CD14-positive monocyte (primary cell): ENCODE data around the gene RNF169. TPM values are rescaled to one million over a fixed set of nuclear protein-coding genes. Genes with fewer than 3 reads are reported as not detected.

Experiments used
- DNase-seq, 3 donors: peaks; one replicate each; pipeline ENCODE4 v3.0.0-alpha.2; 2011 to 2022
- H2AFZ ChIP-seq: 2 replicates; pipeline ENCODE4 v1.6.0; 2012; ENCODE audit warnings: mild to moderate bottlenecking, low read depth, low read length, inconsistent platforms; ENCODE audit not compliant: insufficient read depth, poor library complexity, severe bottlenecking
- H3K27ac ChIP-seq, 2 donors: 1 replicate in 1 of 2; 2 replicates in 1 of 2; pipeline ENCODE4 v1.5.1; 2012 to 2013; ENCODE audit warnings: low read length in 2 of 2, control low read depth in 1 of 2, inconsistent platforms in 1 of 2, low read depth in 1 of 2, mild to moderate bottlenecking in 1 of 2
- H3K27me3 ChIP-seq, 2 donors: one replicate each; pipeline versions ENCODE4 v1.6.0 to v1.6.1; 2011 to 2013; ENCODE audit warnings: low read length in 2 of 2; ENCODE audit not compliant: control insufficient read depth in 2 of 2, insufficient read depth in 2 of 2
- H3K36me3 ChIP-seq, 2 donors: replicated peaks in 1 of 2; 1 replicate in 1 of 2; 2 replicates in 1 of 2; pipeline versions ENCODE4 v1.5.1 to v1.6.1; 2012 to 2013; ENCODE audit warnings: low read length in 2 of 2, control low read depth in 1 of 2, inconsistent platforms in 1 of 2, mild to moderate bottlenecking in 1 of 2; ENCODE audit not compliant: insufficient read depth in 2 of 2, control insufficient read depth in 1 of 2
- H3K4me1 ChIP-seq, 2 donors: 1 replicate in 1 of 2; 2 replicates in 1 of 2; pipeline versions ENCODE4 v1.5.1 to v1.6.1; 2012 to 2013; ENCODE audit warnings: low read length in 2 of 2, control low read depth in 1 of 2, inconsistent platforms in 1 of 2, mild to moderate bottlenecking in 1 of 2, moderate library complexity in 1 of 2; ENCODE audit not compliant: insufficient read depth in 2 of 2, control insufficient read depth in 1 of 2
- H3K4me2 ChIP-seq: replicated peaks from 2 replicates; pipeline ENCODE3; 2012; ENCODE audit warnings: low read length, moderate library complexity, mild to moderate bottlenecking; ENCODE audit not compliant: poor library complexity, severe bottlenecking; ENCODE audit errors: extremely low read depth
- H3K4me3 ChIP-seq, 3 experiments: fragments of 200-600 bp in 1 of 3; sonication (generic) in 1 of 3; replicated peaks in 1 of 3; 1 replicate in 2 of 3; 2 replicates in 1 of 3; pipeline ENCODE4 v1.5.1; 2011 to 2013; ENCODE audit warnings: low read length in 3 of 3, mild to moderate bottlenecking in 3 of 3, control low read depth in 2 of 3, low read depth in 2 of 3, inconsistent platforms in 1 of 3, moderate library complexity in 1 of 3
- H3K79me2 ChIP-seq: 2 replicates; pipeline ENCODE4 v1.6.0; 2012; ENCODE audit warnings: mild to moderate bottlenecking, control low read depth, inconsistent platforms, low read length, moderate library complexity; ENCODE audit not compliant: insufficient read depth
- H3K9ac ChIP-seq: 2 replicates; pipeline ENCODE4 v1.6.0; 2017; ENCODE audit warnings: low read length, mild to moderate bottlenecking; ENCODE audit not compliant: insufficient read depth, poor library complexity, severe bottlenecking
- H3K9me3 ChIP-seq, 2 donors: replicated peaks in 1 of 2; 1 replicate in 1 of 2; 2 replicates in 1 of 2; pipeline versions ENCODE4 v1.5.1 to v1.6.1; 2012 to 2013; ENCODE audit warnings: low read length in 2 of 2, control low read depth in 1 of 2; ENCODE audit not compliant: control insufficient read depth in 1 of 2, insufficient read depth in 1 of 2
- H4K20me1 ChIP-seq: 2 replicates; pipeline ENCODE4 v1.6.0; 2012; ENCODE audit warnings: mild to moderate bottlenecking, low read length, control low read depth, moderate library complexity; ENCODE audit not compliant: insufficient read depth
- H3K27ac Mint-ChIP-seq, 7 donors: one replicate each; pipeline ENCODE4 v1.8.0; 2020; ENCODE audit warnings: mild to moderate bottlenecking in 7 of 7, mixed read lengths in 7 of 7, moderate library complexity in 6 of 7, inconsistent platforms in 2 of 7
- H3K27me3 Mint-ChIP-seq, 3 donors: one replicate each; pipeline ENCODE4 v1.8.0; 2021 to 2022; ENCODE audit warnings: low read depth in 3 of 3, mild to moderate bottlenecking in 3 of 3, mixed read lengths in 3 of 3, moderate library complexity in 3 of 3, inconsistent platforms in 1 of 3
- H3K36me3 Mint-ChIP-seq, 2 donors: one replicate each; pipeline ENCODE4 v1.8.0; 2020; ENCODE audit warnings: mixed read lengths in 2 of 2, inconsistent platforms in 1 of 2, mild to moderate bottlenecking in 1 of 2
- H3K4me1 Mint-ChIP-seq: one replicate; pipeline ENCODE4 v1.8.0; 2020; ENCODE audit warnings: mild to moderate bottlenecking, mixed read lengths
- H3K4me3 Mint-ChIP-seq, 2 donors: one replicate each; pipeline ENCODE4 v1.8.0; 2020; ENCODE audit warnings: mild to moderate bottlenecking in 2 of 2, mixed read lengths in 2 of 2, moderate library complexity in 1 of 2
- H3K9me3 Mint-ChIP-seq, 7 donors: one replicate each; pipeline ENCODE4 v1.8.0; 2020 to 2022; ENCODE audit warnings: mixed read lengths in 7 of 7, mild to moderate bottlenecking in 6 of 7, moderate library complexity in 6 of 7, inconsistent platforms in 2 of 7
- WGBS: methylation state at CpG from one replicate; pipeline ENCODE4 v1.1.5; 2013; ENCODE audit warnings: missing lambda C conversion rate; ENCODE audit not compliant: insufficient coverage; 5-methylcytosine and 5-hydroxymethylcytosine counted together
- intact Hi-C, 2 donors: fragments of 100-400 bp; cut with micrococcal nuclease; formaldehyde crosslinking; loops; one replicate each; pipeline versions ENCODE4 v1.15.0 to v1.15.1; 2023
- polyA plus RNA-seq, 3 donors: library from polyadenylated mRNA; depleted of rRNA in 1 of 3; unstranded in 2 of 3; stranded (reverse) in 1 of 3; fragments of 300-500 nt in 2 of 3; fragments of >200 nt in 1 of 3; fragmentation: Illumina TruSeq in 2 of 3; gene quantifications; 1 replicate in 2 of 3; 2 replicates in 1 of 3; pipeline ENCODE4 v1.2.3, GENCODE V29; 2012 to 2021
- TF ChIP-seq, protein P1 (sequence below): fragments of 200-600 bp; IDR thresholded peaks from one replicate; pipeline ENCODE4 v1.8.0; 2022; ENCODE audit warnings: antibody characterized with exemption, mild to moderate bottlenecking

Gene RNF169
- polyA plus RNA-seq, 3 donors: 1.4 to 16.2 (median 2.0) TPM

GRCh38 chr11:74721479-74721835 is 27.2 kb upstream of the RNF169 start:
- no peaks in the 10 kb centered on the region for H3K36me3 ChIP-seq
- no peaks in the 10 kb centered on the region for H3K4me1 Mint-ChIP-seq
- H3K9me3 ChIP-seq: no peaks in the 10 kb centered on the region
- no peaks in the 10 kb centered on the region for H3K79me2 ChIP-seq
- H3K4me3 Mint-ChIP-seq: no peak overlapping the region
- peaks cover 0 to 9% of the 10 kb centered on the region in 2 donors for H3K27me3 ChIP-seq
- peaks cover 9 to 22% (median 13%) of the 10 kb centered on the region in 3 donors for H3K27me3 Mint-ChIP-seq
- no peak overlapping the region for H3K4me3 ChIP-seq
- TF ChIP-seq, protein P1, sequence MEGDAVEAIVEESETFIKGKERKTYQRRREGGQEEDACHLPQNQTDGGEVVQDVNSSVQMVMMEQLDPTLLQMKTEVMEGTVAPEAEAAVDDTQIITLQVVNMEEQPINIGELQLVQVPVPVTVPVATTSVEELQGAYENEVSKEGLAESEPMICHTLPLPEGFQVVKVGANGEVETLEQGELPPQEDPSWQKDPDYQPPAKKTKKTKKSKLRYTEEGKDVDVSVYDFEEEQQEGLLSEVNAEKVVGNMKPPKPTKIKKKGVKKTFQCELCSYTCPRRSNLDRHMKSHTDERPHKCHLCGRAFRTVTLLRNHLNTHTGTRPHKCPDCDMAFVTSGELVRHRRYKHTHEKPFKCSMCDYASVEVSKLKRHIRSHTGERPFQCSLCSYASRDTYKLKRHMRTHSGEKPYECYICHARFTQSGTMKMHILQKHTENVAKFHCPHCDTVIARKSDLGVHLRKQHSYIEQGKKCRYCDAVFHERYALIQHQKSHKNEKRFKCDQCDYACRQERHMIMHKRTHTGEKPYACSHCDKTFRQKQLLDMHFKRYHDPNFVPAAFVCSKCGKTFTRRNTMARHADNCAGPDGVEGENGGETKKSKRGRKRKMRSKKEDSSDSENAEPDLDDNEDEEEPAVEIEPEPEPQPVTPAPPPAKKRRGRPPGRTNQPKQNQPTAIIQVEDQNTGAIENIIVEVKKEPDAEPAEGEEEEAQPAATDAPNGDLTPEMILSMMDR: no peak
- no peaks in the 10 kb centered on the region for H4K20me1 ChIP-seq
- peaks cover 0 to 2% (median 0%) of the 10 kb centered on the region in 7 donors for H3K9me3 Mint-ChIP-seq
- WGBS: 64% methylated on average over 3 of the region's 3 CpGs
- H3K4me1 ChIP-seq: no peaks in the 10 kb centered on the region
- no peak for DNase-seq
- no peak overlapping the region for H3K9ac ChIP-seq
- H3K36me3 Mint-ChIP-seq: no peaks in the 10 kb centered on the region
- H3K27ac Mint-ChIP-seq: no peak overlapping the region
- intact Hi-C loops: no loop called here
- H3K4me2 ChIP-seq: no peak overlapping the region
- no peak overlapping the region for H2AFZ ChIP-seq
- no peak overlapping the region for H3K27ac ChIP-seq

- WGBS: 97% methylated on average over 4 of the region's 5 CpGs
- intact Hi-C loops: no loop called here
Observed at GRCh38 chr11:74723511-74723910, 25.1 kb upstream of the RNF169 start.

More at GRCh38 chr11:74723511-74723910, 25.1 kb upstream of the RNF169 start:
- no peaks in the 10 kb centered on the region for H3K4me1 ChIP-seq
- H3K9me3 Mint-ChIP-seq: peaks cover 0 to 2% (median 0%) of the 10 kb centered on the region in 7 donors
- H3K36me3 ChIP-seq: no peaks in the 10 kb centered on the region
- H3K79me2 ChIP-seq: no peaks in the 10 kb centered on the region
- H3K27me3 ChIP-seq: peaks cover 0 to 12% of the 10 kb centered on the region in 2 donors
- peaks cover 12 to 24% (median 21%) of the 10 kb centered on the region in 3 donors for H3K27me3 Mint-ChIP-seq
- no peaks in the 10 kb centered on the region for H4K20me1 ChIP-seq
- peak overlapping the region in 1 of 2 donors; percentile 11 for H3K4me3 Mint-ChIP-seq
- H3K27ac ChIP-seq: no peak overlapping the region
- H3K9me3 ChIP-seq: no peaks in the 10 kb centered on the region
- H3K4me1 Mint-ChIP-seq: no peaks in the 10 kb centered on the region
- TF ChIP-seq, protein P1: no peak
- no peak overlapping the region for H3K27ac Mint-ChIP-seq
- no peak overlapping the region for H2AFZ ChIP-seq
- H3K4me3 ChIP-seq: no peak overlapping the region
- no peak for DNase-seq
- H3K9ac ChIP-seq: no peak overlapping the region
- H3K4me2 ChIP-seq: no peak overlapping the region
- no peaks in the 10 kb centered on the region for H3K36me3 Mint-ChIP-seq
